HL-60 (cell line): ENCODE results near the gene COL23A1.
A peak's percentile ranks its signal among the peaks of the same experiment; 100 is the strongest.

ENCODE experiments used
- DNase-seq, 2 experiments: peaks; one replicate each; pipeline ENCODE4 v3.0.0-alpha.2; 2010 to 2020; ENCODE audit warnings: low read depth in 1 of 2, low spot score in 1 of 2
- H3K27ac ChIP-seq: fragments of 250-450 bp; sonication (Bioruptor Pico); replicated peaks from 2 replicates; pipeline ENCODE4 v1.5.1; 2020; ENCODE audit warnings: mild to moderate bottlenecking, moderate library complexity
- H3K27me3 ChIP-seq: fragments of 250-450 bp; sonication (Bioruptor Pico); 2 replicates; pipeline ENCODE4 v1.5.1; 2021; ENCODE audit warnings: mild to moderate bottlenecking, moderate library complexity; ENCODE audit not compliant: insufficient read depth, poor library complexity, severe bottlenecking
- H3K4me3 ChIP-seq: replicated peaks from 2 replicates; pipeline ENCODE4 v1.5.1; 2011; ENCODE audit warnings: mild to moderate bottlenecking, control low read depth, low read length; ENCODE audit not compliant: insufficient read depth
- GABPA ChIP-seq: IDR thresholded peaks from 2 replicates; pipeline ENCODE4 v1.6.1; 2012; ENCODE audit warnings: low read depth
- POLR2AphosphoS5 ChIP-seq: IDR thresholded peaks from 2 replicates; pipeline ENCODE4 v1.6.1; 2012; ENCODE audit warnings: low read depth
- SPI1 ChIP-seq: IDR thresholded peaks from 2 replicates; pipeline ENCODE4 v1.6.1; 2012; ENCODE audit warnings: low read depth, mild to moderate bottlenecking, borderline replicate concordance
- TF ChIP-seq, protein P1 (sequence below): IDR thresholded peaks from 2 replicates; pipeline ENCODE4 v1.6.1; 2012; ENCODE audit warnings: low read depth; ENCODE audit not compliant: insufficient replicate concordance
- TF ChIP-seq, protein P2 (sequence below): IDR thresholded peaks from one replicate; pipeline ENCODE4 v1.5.1; 2011; ENCODE audit warnings: low read length, control low read depth, inconsistent platforms; ENCODE audit not compliant: insufficient read depth

COL23A1 gene

DNA sequence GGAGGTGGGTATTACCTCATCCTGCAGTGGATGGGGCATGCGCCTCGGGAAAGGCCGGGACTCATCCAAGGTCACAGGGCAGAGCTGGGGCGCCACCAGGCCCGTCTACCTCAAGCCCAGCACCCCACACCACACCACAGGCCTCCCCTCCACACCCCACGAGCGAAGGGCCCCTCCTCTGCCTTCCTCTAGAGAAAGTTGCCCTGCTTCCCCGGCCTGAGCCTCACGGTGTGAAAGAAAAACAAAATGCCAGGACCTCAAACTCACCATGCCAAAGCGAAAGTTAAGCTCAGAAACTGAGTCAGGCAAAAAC lies 161.1 kb downstream of the COL23A1 start:
- H3K4me3 ChIP-seq: no peak overlapping the region
- TF ChIP-seq GABPA (no peak), SPI1 (no peak), POLR2AphosphoS5 (no peak)
- TF ChIP-seq, protein P1, sequence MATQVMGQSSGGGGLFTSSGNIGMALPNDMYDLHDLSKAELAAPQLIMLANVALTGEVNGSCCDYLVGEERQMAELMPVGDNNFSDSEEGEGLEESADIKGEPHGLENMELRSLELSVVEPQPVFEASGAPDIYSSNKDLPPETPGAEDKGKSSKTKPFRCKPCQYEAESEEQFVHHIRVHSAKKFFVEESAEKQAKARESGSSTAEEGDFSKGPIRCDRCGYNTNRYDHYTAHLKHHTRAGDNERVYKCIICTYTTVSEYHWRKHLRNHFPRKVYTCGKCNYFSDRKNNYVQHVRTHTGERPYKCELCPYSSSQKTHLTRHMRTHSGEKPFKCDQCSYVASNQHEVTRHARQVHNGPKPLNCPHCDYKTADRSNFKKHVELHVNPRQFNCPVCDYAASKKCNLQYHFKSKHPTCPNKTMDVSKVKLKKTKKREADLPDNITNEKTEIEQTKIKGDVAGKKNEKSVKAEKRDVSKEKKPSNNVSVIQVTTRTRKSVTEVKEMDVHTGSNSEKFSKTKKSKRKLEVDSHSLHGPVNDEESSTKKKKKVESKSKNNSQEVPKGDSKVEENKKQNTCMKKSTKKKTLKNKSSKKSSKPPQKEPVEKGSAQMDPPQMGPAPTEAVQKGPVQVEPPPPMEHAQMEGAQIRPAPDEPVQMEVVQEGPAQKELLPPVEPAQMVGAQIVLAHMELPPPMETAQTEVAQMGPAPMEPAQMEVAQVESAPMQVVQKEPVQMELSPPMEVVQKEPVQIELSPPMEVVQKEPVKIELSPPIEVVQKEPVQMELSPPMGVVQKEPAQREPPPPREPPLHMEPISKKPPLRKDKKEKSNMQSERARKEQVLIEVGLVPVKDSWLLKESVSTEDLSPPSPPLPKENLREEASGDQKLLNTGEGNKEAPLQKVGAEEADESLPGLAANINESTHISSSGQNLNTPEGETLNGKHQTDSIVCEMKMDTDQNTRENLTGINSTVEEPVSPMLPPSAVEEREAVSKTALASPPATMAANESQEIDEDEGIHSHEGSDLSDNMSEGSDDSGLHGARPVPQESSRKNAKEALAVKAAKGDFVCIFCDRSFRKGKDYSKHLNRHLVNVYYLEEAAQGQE: no peak
- TF ChIP-seq, protein P2, sequence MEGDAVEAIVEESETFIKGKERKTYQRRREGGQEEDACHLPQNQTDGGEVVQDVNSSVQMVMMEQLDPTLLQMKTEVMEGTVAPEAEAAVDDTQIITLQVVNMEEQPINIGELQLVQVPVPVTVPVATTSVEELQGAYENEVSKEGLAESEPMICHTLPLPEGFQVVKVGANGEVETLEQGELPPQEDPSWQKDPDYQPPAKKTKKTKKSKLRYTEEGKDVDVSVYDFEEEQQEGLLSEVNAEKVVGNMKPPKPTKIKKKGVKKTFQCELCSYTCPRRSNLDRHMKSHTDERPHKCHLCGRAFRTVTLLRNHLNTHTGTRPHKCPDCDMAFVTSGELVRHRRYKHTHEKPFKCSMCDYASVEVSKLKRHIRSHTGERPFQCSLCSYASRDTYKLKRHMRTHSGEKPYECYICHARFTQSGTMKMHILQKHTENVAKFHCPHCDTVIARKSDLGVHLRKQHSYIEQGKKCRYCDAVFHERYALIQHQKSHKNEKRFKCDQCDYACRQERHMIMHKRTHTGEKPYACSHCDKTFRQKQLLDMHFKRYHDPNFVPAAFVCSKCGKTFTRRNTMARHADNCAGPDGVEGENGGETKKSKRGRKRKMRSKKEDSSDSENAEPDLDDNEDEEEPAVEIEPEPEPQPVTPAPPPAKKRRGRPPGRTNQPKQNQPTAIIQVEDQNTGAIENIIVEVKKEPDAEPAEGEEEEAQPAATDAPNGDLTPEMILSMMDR: no peak
- no peaks in the 10 kb centered on the region for H3K27me3 ChIP-seq
- peak overlapping the region; percentile 37 for H3K27ac ChIP-seq
- DNase-seq: no peak

DNA sequence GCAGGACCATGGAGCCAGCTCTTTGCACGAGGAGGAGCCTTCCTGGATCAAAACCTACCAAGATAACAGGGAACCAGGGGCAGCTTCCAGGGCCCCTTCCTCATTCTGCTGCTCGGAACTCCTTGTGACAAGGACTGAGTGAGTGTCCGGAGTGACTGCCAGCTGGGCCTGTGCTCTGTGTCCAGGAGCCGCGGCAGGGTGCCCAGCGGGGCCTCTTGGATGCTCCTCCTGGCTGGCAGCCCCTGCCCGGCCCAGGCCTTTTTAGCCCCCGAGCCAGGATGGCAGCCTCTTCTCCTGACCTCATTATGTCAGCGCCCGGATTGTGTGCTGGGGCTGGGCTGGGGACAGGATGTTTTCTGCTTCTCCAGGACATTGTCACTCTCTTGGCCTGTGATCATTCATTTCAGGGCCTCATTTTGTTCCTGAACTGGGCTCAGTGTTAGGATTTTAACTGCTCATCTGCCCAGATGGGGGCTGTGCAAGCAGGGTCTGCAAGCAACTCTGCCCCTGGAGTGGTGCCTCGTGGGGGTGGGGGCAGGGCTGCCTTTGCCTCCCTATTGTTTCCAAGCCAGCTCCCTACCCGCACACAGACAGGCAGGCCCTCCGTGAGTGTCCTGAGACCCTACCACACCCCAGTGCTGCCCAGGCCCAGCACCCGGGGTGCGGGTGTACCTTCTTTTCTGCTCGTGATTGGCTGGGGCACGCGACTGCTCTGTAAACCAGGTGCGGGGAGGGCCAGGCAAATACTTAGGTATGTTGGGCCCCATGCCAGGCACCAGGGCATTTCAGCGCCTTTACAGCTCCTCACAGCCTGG lies 161.6 kb downstream of the COL23A1 start:
- H3K4me3 ChIP-seq: no peak overlapping the region
- DNase-seq: no peak
- TF ChIP-seq GABPA: no peak
- TF ChIP-seq, protein P1: no peak
- TF ChIP-seq SPI1: no peak
- no peak for TF ChIP-seq POLR2AphosphoS5
- TF ChIP-seq, protein P2: no peak
- no peaks in the 10 kb centered on the region for H3K27me3 ChIP-seq
- H3K27ac ChIP-seq: peak overlapping the region; percentile 37

DNA sequence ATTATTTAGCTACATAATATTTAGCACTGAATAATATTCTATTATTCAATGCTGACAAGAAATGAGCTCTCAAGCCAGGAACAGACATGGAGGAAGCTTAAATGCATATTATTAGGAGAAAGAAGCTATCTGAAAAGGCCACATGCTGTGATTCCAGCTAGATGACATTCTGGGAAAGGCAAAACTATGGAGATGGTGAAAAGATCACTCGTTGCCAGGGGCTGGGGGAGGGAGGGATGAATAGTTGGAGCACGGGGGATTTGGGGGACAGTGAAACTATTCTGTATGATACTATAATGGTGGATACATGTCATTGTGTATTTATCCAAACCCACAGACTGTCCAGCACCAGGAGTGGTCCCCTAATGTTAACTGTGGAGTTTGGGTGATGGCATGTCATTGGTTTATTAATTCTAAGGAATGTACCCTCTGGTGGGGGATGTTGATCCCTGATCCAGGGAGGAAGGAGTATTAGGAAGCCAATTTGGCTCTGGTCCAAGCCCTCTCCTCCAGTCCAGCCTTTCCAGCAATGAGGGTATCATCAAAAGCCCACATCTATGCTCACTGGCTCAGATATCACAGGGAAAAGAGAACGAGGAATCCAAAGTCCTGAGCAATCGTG lies 162.5 kb downstream of the COL23A1 start:
- H3K4me3 ChIP-seq: no peak overlapping the region
- no peak for DNase-seq
- H3K27me3 ChIP-seq: no peaks in the 10 kb centered on the region
- H3K27ac ChIP-seq: peak overlapping the region; percentile 5; the same call in 1 of the 2 replicates
- TF ChIP-seq, protein P1: no peak
- TF ChIP-seq SPI1 (no peak), POLR2AphosphoS5 (no peak)
- TF ChIP-seq, protein P2: no peak
